Natural killer cell (primary cell): Measurements from ENCODE around the gene ZSCAN5B. TPM values are rescaled to one million over a fixed set of nuclear protein-coding genes. Genes with fewer than 3 reads are reported as not detected.
"Not testable (repeated sequence)": the region's sequence is repeated elsewhere in the genome, so short reads cannot be mapped to it uniquely, and the experiment has no call there.

Experiments
- ATAC-seq, 3 donors: fragments of 150-1000 bp in 2 of 3; fragments of 200-7000 bp in 1 of 3; cut with Tn5 transposase; 1 replicate in 1 of 3; 2 replicates in 2 of 3; pipeline ENCODE4 v1.10.0; 2021; ENCODE audit warnings: mild to moderate bottlenecking in 2 of 3, moderate library complexity in 2 of 3
- DNase-seq, 2 donors: peaks; one replicate each; pipeline versions ENCODE4 v3.0.0 to v3.0.0-alpha.2; 2013 to 2021; ENCODE audit warnings: mixed read lengths in 1 of 2
- H3K27ac ChIP-seq: one replicate; pipeline ENCODE4 v1.5.1; 2013; ENCODE audit warnings: mild to moderate bottlenecking, low read length
- H3K27me3 ChIP-seq: one replicate; pipeline ENCODE4 v1.6.1; 2013; ENCODE audit warnings: low read length; ENCODE audit not compliant: control insufficient read depth, insufficient read depth
- H3K36me3 ChIP-seq: one replicate; pipeline ENCODE4 v1.6.1; 2013; ENCODE audit warnings: low read length; ENCODE audit not compliant: control insufficient read depth, insufficient read depth
- H3K4me1 ChIP-seq: one replicate; pipeline ENCODE4 v1.6.1; 2013; ENCODE audit warnings: low read length; ENCODE audit not compliant: control insufficient read depth, insufficient read depth
- H3K4me3 ChIP-seq: one replicate; pipeline ENCODE4 v1.5.1; 2013; ENCODE audit warnings: low read length
- H3K9me3 ChIP-seq: one replicate; pipeline ENCODE4 v1.6.1; 2013; ENCODE audit warnings: low read length; ENCODE audit not compliant: control insufficient read depth, insufficient read depth
- H3K27ac Mint-ChIP-seq, 2 donors: one replicate each; pipeline ENCODE4 v1.8.0; 2022; ENCODE audit warnings: mild to moderate bottlenecking in 2 of 2, mixed read lengths in 2 of 2, moderate library complexity in 1 of 2
- H3K27me3 Mint-ChIP-seq, 2 donors: one replicate each; pipeline ENCODE4 v1.8.0; 2022; ENCODE audit warnings: low read depth in 2 of 2, mixed read lengths in 2 of 2
- H3K36me3 Mint-ChIP-seq: one replicate; pipeline ENCODE4 v1.8.0; 2022; ENCODE audit warnings: mixed read lengths
- H3K4me1 Mint-ChIP-seq, 2 donors: one replicate each; pipeline ENCODE4 v1.8.0; 2022; ENCODE audit warnings: mixed read lengths in 2 of 2
- H3K4me3 Mint-ChIP-seq: one replicate; pipeline ENCODE4 v1.8.0; 2022; ENCODE audit warnings: mild to moderate bottlenecking, moderate library complexity, mixed read lengths
- H3K9me3 Mint-ChIP-seq, 2 donors: one replicate each; pipeline ENCODE4 v1.8.0; 2022; ENCODE audit warnings: mixed read lengths in 2 of 2
- WGBS: methylation state at CpG from one replicate; pipeline ENCODE4 v1.1.7; 2013; ENCODE audit warnings: missing lambda C conversion rate; ENCODE audit not compliant: insufficient coverage; 5-methylcytosine and 5-hydroxymethylcytosine counted together
- intact Hi-C: fragments of 100-400 bp; cut with micrococcal nuclease; formaldehyde crosslinking; loops from one replicate; pipeline ENCODE4 v1.14.2; 2022
- total RNA-seq, 4 donors: library from RNA; stranded (reverse); fragments of 120-200 nt in 1 of 4; gene quantifications; one replicate each; pipeline versions ENCODE4 v1.2.3 to v1.2.4, GENCODE V29; 2013 to 2022
- TF ChIP-seq, protein P1 (sequence below): fragments of 200-600 bp; IDR thresholded peaks from one replicate; pipeline ENCODE4 v1.8.0; 2022; ENCODE audit warnings: antibody characterized with exemption

Gene ZSCAN5B, protein sequence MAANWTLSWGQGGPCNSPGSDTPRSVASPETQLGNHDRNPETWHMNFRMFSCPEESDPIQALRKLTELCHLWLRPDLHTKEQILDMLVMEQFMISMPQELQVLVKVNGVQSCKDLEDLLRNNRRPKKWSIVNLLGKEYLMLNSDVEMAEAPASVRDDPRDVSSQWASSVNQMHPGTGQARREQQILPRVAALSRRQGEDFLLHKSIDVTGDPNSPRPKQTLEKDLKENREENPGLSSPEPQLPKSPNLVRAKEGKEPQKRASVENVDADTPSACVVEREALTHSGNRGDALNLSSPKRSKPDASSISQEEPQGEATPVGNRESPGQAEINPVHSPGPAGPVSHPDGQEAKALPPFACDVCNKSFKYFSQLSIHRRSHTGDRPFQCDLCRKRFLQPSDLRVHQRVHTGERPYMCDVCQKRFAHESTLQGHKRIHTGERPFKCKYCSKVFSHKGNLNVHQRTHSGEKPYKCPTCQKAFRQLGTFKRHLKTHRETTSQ
- not detected for total RNA-seq
- total RNA-seq (2013) = not detected

DNA sequence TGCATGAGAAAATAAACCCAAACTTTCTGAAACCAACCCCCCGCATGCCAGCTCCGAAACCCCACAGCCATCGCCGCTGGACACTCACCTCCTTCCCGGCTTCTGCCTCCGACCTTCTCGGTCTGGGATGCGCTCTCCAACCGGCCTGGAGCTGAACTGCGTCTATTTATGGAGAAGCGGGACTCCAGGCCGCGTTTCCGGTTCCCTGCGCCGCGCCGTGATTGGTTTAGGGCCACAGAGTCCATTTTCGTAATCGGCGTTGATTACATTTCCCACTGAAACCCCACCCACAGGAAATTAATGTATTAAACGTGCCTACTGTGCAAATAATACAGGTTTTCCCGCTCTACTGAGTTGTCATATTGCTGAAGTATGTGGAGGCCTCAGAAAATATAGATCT is at the start of gene ZSCAN5B:
Gene ZSCAN5B (minus strand): TSS at position 138 of the 400 bp plus-strand sequence. CDS start 4,731 bp downstream, outside the sequence.
- H3K9me3 Mint-ChIP-seq, H3K27me3 Mint-ChIP-seq, H3K4me3 ChIP-seq, H3K9me3 ChIP-seq, H3K27ac ChIP-seq, H3K27me3 ChIP-seq, H3K4me1 ChIP-seq, H3K36me3 ChIP-seq, DNase-seq, intact Hi-C loops, ATAC-seq, H3K36me3 Mint-ChIP-seq, H3K4me3 Mint-ChIP-seq, H3K27ac Mint-ChIP-seq, H3K4me1 Mint-ChIP-seq: not testable (repeated sequence)
- WGBS = 92% methylated on average over 23 of the region's 23 CpGs

GRCh38 chr19:56245764-56246163 is 48.2 kb upstream of the ZSCAN5B start:
- H3K4me1 ChIP-seq, H3K4me1 Mint-ChIP-seq, ATAC-seq, H3K4me3 Mint-ChIP-seq, H3K36me3 ChIP-seq, H3K4me3 ChIP-seq, H3K9me3 Mint-ChIP-seq, DNase-seq, H3K27me3 Mint-ChIP-seq, H3K9me3 ChIP-seq, H3K27me3 ChIP-seq, H3K27ac Mint-ChIP-seq, H3K27ac ChIP-seq, intact Hi-C loops, H3K36me3 Mint-ChIP-seq: not testable (repeated sequence)
- WGBS = 89% methylated on average over 2 of the region's 4 CpGs

DNA sequence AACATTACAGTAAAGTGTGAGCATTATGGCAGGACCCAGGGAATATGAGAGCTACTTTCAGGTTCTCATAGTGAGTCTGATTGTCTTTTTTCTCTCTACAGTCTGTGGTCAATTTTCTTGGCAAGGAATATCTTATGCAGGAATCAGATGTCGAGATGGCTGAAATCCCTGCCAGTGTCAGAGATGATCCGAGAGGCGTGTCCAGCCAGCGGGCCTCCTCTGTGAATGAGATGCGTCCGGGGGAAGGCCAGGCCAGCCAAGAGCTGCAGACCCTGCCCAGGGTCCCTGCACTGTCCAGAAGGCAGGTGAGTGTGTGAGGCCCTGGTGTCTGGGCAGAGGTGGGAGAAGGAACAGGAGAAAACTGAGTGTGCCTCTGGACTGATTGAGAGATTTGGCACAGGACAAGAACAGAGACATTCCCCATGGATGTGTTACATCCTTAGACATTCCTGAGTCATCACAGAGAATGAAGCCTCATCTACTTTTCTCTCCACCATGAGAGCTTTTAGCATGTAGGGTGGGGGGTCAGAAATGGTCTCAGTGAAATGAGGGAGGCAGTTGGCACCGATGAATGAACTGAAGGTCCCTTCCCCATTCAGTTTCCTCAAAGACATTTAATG is 47.6 kb upstream of the ZSCAN5B start:
- Histone ChIP-seq H3K27ac (no peak overlapping the region), H3K4me1 (no peaks in the 10 kb centered on the region), H3K4me3 (no peak overlapping the region), H3K9me3 (no peaks in the 10 kb centered on the region), H3K36me3 (no peaks in the 10 kb centered on the region), H3K27me3 (no peaks in the 10 kb centered on the region)
- H3K27me3 Mint-ChIP-seq = no peaks in the 10 kb centered on the region
- H3K9me3 Mint-ChIP-seq = no peaks in the 10 kb centered on the region
- no peaks in the 10 kb centered on the region for H3K4me1 Mint-ChIP-seq
- intact Hi-C loops = no loop called here
- no peak overlapping the region for H3K27ac Mint-ChIP-seq
- H3K36me3 Mint-ChIP-seq = no peaks in the 10 kb centered on the region
- no peak for ATAC-seq
- TF ChIP-seq, protein P1, sequence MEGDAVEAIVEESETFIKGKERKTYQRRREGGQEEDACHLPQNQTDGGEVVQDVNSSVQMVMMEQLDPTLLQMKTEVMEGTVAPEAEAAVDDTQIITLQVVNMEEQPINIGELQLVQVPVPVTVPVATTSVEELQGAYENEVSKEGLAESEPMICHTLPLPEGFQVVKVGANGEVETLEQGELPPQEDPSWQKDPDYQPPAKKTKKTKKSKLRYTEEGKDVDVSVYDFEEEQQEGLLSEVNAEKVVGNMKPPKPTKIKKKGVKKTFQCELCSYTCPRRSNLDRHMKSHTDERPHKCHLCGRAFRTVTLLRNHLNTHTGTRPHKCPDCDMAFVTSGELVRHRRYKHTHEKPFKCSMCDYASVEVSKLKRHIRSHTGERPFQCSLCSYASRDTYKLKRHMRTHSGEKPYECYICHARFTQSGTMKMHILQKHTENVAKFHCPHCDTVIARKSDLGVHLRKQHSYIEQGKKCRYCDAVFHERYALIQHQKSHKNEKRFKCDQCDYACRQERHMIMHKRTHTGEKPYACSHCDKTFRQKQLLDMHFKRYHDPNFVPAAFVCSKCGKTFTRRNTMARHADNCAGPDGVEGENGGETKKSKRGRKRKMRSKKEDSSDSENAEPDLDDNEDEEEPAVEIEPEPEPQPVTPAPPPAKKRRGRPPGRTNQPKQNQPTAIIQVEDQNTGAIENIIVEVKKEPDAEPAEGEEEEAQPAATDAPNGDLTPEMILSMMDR = no peak
- whole genome bisulfite sequencing = 80% methylated on average over 7 of the region's 7 CpGs
- H3K4me3 Mint-ChIP-seq = no peak overlapping the region
- no peak for DNase-seq

DNA sequence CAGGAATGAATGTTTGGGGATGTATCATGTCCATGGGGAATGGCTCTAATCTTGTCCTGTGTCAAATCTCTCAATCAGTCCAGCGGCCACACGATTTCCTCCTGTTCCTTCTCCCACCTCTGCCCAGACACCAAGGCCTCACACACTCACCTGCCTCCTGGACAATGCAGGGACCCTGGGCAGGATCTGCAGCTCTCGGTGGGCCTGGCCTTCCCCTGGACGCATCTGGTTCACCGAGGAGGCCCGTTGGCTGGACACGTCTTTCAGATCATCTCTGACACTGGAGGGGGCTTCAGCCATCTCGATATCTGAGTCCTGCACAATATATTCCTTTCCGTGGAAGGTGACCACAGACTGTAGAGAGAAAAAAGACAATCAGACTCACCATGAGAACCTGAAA is 25.9 kb upstream of the ZSCAN5B start:
- intact Hi-C loops = loop anchor here (1.0 kb wide), 1 partner anchor 17 kb away; no protein-coding TSS in a partner anchor
- H3K36me3 ChIP-seq = no peaks in the 10 kb centered on the region
- Mint-ChIP-seq H3K27me3 (peaks cover 0 to 2% of the 10 kb centered on the region in 2 donors), H3K36me3 (no peaks in the 10 kb centered on the region), H3K4me3 (no peak overlapping the region), H3K4me1 (no peaks in the 10 kb centered on the region), H3K27ac (no peak overlapping the region), H3K9me3 (no peaks in the 10 kb centered on the region)
- TF ChIP-seq, protein P1 = no peak
- no peak overlapping the region for H3K4me3 ChIP-seq
- no peaks in the 10 kb centered on the region for H3K4me1 ChIP-seq
- no peak for DNase-seq
- no peaks in the 10 kb centered on the region for H3K27me3 ChIP-seq
- 96% methylated on average over 9 of the region's 9 CpGs for WGBS
- ATAC-seq = no peak
- no peak overlapping the region for H3K27ac ChIP-seq
- H3K9me3 ChIP-seq = no peaks in the 10 kb centered on the region
